Astrocyte of the hippocampus (primary cell): ENCODE data around the gene NAALADL2.
"Not testable (repeated sequence)": the region's sequence is repeated elsewhere in the genome, so short reads cannot be mapped to it uniquely, and the experiment has no call there.

ENCODE experiments used
- DNase-seq: peaks from one replicate; pipeline ENCODE4 v3.0.0; 2011; ENCODE audit warnings: low read depth, low spot score

NAALADL2 gene

GRCh38 chr3:175257123-175257522 is 398.0 kb downstream of the NAALADL2 start:
- no peak for DNase-seq

GRCh38 chr3:175258763-175259162 is 399.6 kb downstream of the NAALADL2 start:
- peak; percentile 76 for DNase-seq

GRCh38 chr3:175260145-175260794 is 401.1 kb downstream of the NAALADL2 start:
- peak; percentile 51 for DNase-seq

- no peak for DNase-seq
Observed at GRCh38 chr3:175266478-175266877, 407.3 kb downstream of the NAALADL2 start.

- DNase-seq = peak; percentile 42
Observed at GRCh38 chr3:175267121-175267531, 408.0 kb downstream of the NAALADL2 start.

- no peak for DNase-seq
Observed at GRCh38 chr3:175267561-175267960, 408.4 kb downstream of the NAALADL2 start.

GRCh38 chr3:175269394-175269793 is 410.3 kb downstream of the NAALADL2 start:
- no peak for DNase-seq

GRCh38 chr3:175270198-175270837 is 411.2 kb downstream of the NAALADL2 start:
- DNase-seq = peak; percentile 84

GRCh38 chr3:175270866-175271265 is 411.7 kb downstream of the NAALADL2 start:
- peak; percentile 33 for DNase-seq

- DNase-seq = not testable (repeated sequence)
Observed at GRCh38 chr3:175271465-175271864, 412.3 kb downstream of the NAALADL2 start.

- no peak for DNase-seq
Observed at GRCh38 chr3:175272392-175272791, 413.3 kb downstream of the NAALADL2 start.

GRCh38 chr3:175273573-175273972 is 414.4 kb downstream of the NAALADL2 start:
- DNase-seq = no peak

GRCh38 chr3:175274056-175274455 is 414.9 kb downstream of the NAALADL2 start:
- DNase-seq = no peak

- DNase-seq = no peak
Observed at GRCh38 chr3:175274474-175275218, 415.5 kb downstream of the NAALADL2 start.

- DNase-seq = no peak
Observed at GRCh38 chr3:175278680-175279079, 419.5 kb downstream of the NAALADL2 start.

- no peak for DNase-seq
Observed at GRCh38 chr3:175279457-175279856, 420.3 kb downstream of the NAALADL2 start.

GRCh38 chr3:175279911-175280310 is 420.8 kb downstream of the NAALADL2 start:
- no peak for DNase-seq

- no peak for DNase-seq
Observed at GRCh38 chr3:175287361-175287963, 428.3 kb downstream of the NAALADL2 start.

GRCh38 chr3:175288621-175289020 is 429.5 kb downstream of the NAALADL2 start:
- peak; percentile 51 for DNase-seq

- no peak for DNase-seq
Observed at GRCh38 chr3:175294793-175295192, 435.7 kb downstream of the NAALADL2 start.

- DNase-seq = no peak
Observed at GRCh38 chr3:175295248-175296130, 436.4 kb downstream of the NAALADL2 start.
